GM12864 (cell line): ENCODE data around the gene PHACTR1.

Experiments
- DNase-seq: peaks from one replicate; pipeline ENCODE4 v3.0.0-alpha.2; 2011; ENCODE audit warnings: low read depth
- H3K4me3 ChIP-seq: 2 replicates; pipeline ENCODE4 v1.5.1; 2011; ENCODE audit warnings: mild to moderate bottlenecking, low read depth, low read length, control low read depth
- TF ChIP-seq, protein P1 (sequence below): IDR thresholded peaks from 2 replicates; pipeline ENCODE4 v1.5.1; 2011; ENCODE audit warnings: low read depth, mild to moderate bottlenecking, moderate library complexity, low read length, control low read depth, inconsistent platforms; ENCODE audit errors: missing control alignments

The PHACTR1 gene

GRCh38 chr6:13048113-13048512, 331.5 kb downstream of the PHACTR1 start:
- no peak for DNase-seq
- H3K4me3 ChIP-seq, result no peak overlapping the region
- TF ChIP-seq, protein P1, sequence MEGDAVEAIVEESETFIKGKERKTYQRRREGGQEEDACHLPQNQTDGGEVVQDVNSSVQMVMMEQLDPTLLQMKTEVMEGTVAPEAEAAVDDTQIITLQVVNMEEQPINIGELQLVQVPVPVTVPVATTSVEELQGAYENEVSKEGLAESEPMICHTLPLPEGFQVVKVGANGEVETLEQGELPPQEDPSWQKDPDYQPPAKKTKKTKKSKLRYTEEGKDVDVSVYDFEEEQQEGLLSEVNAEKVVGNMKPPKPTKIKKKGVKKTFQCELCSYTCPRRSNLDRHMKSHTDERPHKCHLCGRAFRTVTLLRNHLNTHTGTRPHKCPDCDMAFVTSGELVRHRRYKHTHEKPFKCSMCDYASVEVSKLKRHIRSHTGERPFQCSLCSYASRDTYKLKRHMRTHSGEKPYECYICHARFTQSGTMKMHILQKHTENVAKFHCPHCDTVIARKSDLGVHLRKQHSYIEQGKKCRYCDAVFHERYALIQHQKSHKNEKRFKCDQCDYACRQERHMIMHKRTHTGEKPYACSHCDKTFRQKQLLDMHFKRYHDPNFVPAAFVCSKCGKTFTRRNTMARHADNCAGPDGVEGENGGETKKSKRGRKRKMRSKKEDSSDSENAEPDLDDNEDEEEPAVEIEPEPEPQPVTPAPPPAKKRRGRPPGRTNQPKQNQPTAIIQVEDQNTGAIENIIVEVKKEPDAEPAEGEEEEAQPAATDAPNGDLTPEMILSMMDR, result no peak

DNA sequence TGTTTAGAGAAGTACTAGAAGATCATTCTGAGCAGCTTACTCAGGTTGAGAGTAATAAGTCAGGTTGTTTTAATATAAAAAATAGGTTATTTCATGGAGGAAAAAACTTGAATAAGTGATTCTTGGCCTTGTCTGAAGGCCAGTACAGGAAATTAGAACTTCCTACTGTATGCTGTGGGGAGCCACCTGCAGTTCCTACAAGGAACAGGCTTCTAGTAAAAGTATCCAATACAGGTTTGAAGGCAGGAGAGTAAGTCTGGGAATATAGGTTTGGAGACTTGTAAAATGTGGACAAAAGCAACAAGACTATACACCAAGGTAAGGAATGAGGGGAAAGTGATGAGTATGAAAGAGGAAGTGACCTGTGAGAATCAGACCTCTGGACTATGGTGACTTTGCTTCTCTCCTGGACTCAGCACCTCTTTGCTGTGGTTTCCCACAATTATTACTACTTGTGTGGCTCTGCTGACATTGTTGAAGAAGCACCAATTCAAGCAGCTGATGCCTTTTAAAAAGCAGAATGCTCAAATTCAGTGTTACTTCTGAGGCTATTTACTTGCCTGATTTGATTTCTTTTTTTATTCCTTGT, 333.2 kb downstream of the PHACTR1 start:
- TF ChIP-seq, protein P1, result no peak

DNA sequence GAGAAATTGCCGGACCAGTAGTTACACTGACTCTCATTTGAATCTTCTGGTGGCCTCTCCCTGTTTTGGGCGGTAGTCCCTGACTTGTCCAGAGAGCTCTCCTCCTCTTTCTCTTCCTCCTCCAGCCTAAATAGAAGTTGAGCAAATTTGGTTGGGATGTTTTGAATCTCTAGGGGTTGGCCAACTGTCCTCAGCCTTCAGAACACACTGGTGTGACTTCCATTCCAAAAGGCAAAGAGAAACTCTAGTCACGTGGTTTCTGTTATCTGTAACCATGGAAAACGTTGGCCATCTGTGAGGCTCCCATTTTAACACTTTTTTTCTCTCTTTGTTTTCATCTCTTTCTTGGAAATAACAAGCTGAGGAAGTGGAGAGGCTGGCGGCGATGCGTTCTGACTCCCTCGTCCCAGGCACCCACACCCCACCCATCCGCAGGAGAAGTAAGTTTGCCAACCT, 336.5 kb downstream of the PHACTR1 start:
- DNase-seq, result no peak
- no peak overlapping the region for H3K4me3 ChIP-seq
- TF ChIP-seq, protein P1, result no peak

More for the DNA sequence above, 333.2 kb downstream of the PHACTR1 start:
- no peak for DNase-seq
- no peak overlapping the region for H3K4me3 ChIP-seq

DNA sequence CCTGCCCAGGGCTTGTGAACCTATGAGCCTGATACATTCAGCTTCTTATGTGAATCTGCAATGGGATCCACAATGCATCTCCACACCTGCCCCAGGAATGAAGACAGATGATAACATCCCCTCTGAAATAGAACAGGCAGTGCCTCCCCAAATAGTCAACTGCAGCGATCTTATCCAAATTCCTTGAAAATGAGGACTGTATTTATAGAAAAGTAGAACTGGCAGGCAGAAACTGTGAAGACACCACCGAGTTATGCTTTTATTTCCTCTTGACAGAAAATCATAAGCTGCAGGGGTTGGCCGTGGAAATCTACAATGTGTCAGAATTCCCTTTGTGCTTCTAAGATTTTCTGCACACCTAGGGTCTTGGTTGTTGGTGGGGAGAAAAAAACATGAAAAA, 341.5 kb downstream of the PHACTR1 start:
- no peak for DNase-seq
- TF ChIP-seq, protein P1, result no peak
- no peak overlapping the region for H3K4me3 ChIP-seq

- no peak overlapping the region for H3K4me3 ChIP-seq
- no peak for DNase-seq
- TF ChIP-seq, protein P1, result no peak
These were observed 342.5 kb downstream of the PHACTR1 start for GRCh38 chr6:13059026-13059425.

GRCh38 chr6:13063300-13063918, 346.8 kb downstream of the PHACTR1 start:
- TF ChIP-seq, protein P1, result no peak
- DNase-seq, result no peak
- H3K4me3 ChIP-seq, result no peak overlapping the region

DNA sequence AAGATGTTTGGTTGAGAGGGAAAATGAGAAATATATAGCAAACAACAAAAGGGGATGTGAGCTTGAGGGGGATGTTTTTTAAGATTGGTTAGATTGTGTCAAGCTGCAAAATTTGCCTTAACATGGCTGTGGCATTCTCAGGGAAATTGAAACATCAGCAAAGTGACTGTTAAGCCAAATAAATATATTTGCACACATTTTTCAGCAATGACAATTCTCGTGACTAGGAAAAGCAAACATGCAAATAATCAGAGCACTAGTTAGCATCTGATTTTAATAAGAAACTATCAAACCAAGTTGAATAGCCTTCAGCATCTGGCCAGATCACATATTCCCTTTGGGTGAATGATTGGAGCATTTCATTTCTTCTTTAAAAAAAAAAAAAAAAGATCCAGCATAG, 349.0 kb downstream of the PHACTR1 start:
- no peak for DNase-seq
- TF ChIP-seq, protein P1, result no peak
- H3K4me3 ChIP-seq, result no peak overlapping the region
